GM12892 (cell line): ENCODE results near the gene CPB2.

Experiments used
- DNase-seq: peaks from one replicate; pipeline ENCODE4 v3.0.0; 2011; ENCODE audit not compliant: insufficient read length
- FAIRE-seq: peaks from 2 replicates; lab custom pipeline; 2011; peaks lifted over from hg19 to GRCh38; lab: Jason Lieb, UNC
- POLR2A ChIP-seq: IDR thresholded peaks from 2 replicates; pipeline ENCODE4 v1.6.1; 2011; ENCODE audit warnings: low read depth, low read length, control low read depth
- POLR2AphosphoS5 ChIP-seq: IDR thresholded peaks from 2 replicates; pipeline ENCODE4 v1.6.1; 2011; ENCODE audit warnings: low read depth, low read length, control low read depth
- TAF1 ChIP-seq: IDR thresholded peaks from 2 replicates; pipeline ENCODE4 v1.6.1; 2011; ENCODE audit warnings: low read depth, mild to moderate bottlenecking, control low read depth, low read length, borderline replicate concordance

Gene CPB2

DNA sequence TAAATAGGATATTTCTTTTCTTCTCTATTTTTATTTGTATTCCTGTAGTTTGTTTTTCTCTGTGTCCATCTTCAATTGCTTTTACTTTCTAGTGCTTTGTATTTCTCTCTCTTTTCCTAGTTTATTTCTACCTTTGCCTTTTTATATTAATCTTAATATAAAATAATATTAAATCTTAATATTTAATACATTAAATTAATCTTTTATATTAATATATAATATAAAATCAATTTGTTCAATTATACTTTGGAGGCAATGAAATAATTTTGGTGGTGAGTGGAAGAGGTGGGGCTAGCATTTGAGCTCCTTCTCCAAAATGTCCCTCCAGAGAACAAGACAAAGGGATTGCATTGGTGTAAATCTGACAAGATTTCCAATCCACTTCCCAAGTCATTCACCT, 6.3 kb upstream of the CPB2 start:
- DNase-seq, result no peak
- FAIRE-seq, result no peak
- TF ChIP-seq TAF1 (no peak), POLR2AphosphoS5 (no peak), POLR2A (no peak)

- no peak for DNase-seq
Measured at GRCh38 chr13:46109451-46109850, 4.6 kb upstream of the CPB2 start.

GRCh38 chr13:46106839-46107371, 2.1 kb upstream of the CPB2 start:
- no peak for DNase-seq
- TF ChIP-seq POLR2AphosphoS5, result no peak
- TF ChIP-seq POLR2A, result no peak
- no peak for TF ChIP-seq TAF1
- FAIRE-seq, result no peak

More at GRCh38 chr13:46109451-46109850, 4.6 kb upstream of the CPB2 start:
- FAIRE-seq, result no peak
- TF ChIP-seq POLR2A (no peak), TAF1 (no peak), POLR2AphosphoS5 (no peak)

DNA sequence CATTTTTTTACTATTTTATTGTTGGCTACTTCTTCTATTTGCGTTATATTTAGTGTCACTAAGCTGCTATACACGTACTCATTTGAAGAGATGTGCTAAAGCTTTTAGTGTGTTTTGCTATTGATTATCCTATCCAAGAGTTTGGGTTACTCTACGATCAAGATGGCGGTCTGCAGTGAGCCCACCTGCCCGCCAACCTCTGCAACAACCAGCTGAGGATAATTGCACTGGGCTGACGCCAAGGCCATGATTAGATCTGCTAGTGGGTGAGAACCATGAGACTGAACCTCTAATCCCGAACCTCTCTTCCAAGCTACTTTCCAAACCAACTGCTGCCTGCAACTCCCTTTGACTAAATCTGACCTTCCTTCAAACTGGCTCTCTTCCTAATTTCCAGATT, 1.8 kb downstream of the CPB2 start:
- DNase-seq (no peak), FAIRE-seq (no peak)
- no peak for TF ChIP-seq POLR2AphosphoS5
- TF ChIP-seq POLR2A, result no peak
- TF ChIP-seq TAF1, result no peak

DNA sequence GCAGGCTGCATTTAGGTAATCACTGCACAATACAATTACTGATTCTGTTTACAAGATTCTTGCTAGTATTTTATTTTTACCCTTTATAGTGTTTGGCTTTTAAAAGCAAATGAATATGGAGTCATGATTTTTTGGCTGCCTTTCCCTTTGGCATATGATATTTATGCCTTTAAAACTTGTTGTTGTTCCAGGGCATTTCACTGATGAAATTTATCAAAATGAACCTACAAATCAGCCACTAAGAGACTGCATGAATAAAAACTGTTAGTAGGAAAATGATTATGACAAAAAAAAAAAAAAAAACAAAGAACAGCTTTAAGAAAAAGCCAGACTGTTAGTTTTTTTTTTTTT, 2.6 kb downstream of the CPB2 start:
- TF ChIP-seq POLR2AphosphoS5 (no peak), TAF1 (no peak), POLR2A (no peak)
- DNase-seq (no peak), FAIRE-seq (no peak)

DNA sequence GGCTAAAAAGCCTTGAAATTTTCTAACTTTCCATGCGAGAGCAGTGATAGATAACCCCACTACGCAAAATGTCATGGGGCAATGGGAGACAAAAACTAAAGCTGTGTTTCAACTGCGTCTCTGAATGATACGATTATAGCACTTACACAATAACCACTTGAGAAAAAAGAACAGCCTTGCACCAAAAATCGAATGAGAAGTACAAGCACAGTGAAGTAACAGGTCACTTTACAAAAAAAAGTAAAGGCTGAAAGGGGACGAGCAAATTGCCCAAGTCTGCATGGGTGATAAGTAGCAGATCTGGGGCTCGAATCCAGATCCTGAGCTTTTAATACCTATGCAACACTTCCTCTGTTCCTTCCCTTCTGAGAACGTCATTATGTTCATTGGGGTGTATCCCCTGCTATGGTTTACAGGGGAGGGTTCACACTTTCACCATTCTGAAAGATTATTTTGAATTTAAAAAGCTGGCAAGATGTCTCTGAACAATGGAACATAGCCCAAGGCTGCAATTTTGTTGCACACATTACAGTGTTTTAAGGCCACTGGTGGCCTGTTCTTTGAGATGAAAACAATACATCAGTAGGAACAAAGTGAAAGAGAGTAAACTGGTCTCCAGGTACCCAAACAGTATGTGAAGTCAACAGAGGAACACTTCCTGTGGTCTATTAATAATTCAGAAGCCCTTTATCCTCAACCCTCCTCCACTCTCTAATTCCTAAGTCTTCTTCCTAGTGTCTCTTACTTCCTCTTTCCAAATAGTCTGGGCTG, 3.2 kb downstream of the CPB2 start:
- DNase-seq, result no peak
- peak; percentile 81 for FAIRE-seq
- TF ChIP-seq TAF1, result no peak
- no peak for TF ChIP-seq POLR2AphosphoS5
- TF ChIP-seq POLR2A, result no peak

- FAIRE-seq (peak; percentile 74), DNase-seq (no peak)
- no peak for TF ChIP-seq POLR2A
- no peak for TF ChIP-seq POLR2AphosphoS5
- TF ChIP-seq TAF1, result no peak
Measured at GRCh38 chr13:46101002-46101401, 3.8 kb downstream of the CPB2 start.

DNA sequence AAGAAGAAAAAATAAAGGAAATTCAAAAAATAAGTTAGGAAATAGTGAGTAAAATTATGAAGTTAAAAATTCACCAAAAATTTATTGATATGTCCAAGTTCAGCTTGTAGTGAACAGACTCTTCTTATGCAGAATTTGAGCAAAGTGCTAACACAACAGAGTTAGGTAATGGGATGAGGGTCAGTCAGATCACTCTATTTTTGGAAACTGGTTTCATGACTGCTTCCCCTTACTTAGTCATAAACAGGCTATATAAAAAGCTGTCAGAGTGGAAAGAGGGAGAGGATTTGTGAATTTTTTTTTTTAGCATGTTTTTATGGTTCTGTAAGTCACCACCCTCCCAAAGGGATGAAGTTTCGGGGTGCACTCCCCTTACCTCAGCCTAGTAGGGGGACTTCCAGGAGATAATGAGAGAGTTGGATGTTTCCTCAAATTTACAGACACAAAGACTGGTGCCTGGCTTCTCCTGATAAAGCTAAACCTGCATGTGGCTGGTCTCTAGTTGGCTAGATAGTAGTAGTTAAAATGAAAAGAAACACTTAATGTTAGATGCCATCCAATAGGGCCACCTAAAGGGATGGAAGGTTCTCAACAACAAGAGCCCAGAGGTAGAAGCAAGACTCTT, 4.5 kb downstream of the CPB2 start:
- no peak for DNase-seq
- peak; percentile 82 for FAIRE-seq
- TF ChIP-seq POLR2AphosphoS5, result no peak
- no peak for TF ChIP-seq POLR2A
- TF ChIP-seq TAF1, result no peak

DNA sequence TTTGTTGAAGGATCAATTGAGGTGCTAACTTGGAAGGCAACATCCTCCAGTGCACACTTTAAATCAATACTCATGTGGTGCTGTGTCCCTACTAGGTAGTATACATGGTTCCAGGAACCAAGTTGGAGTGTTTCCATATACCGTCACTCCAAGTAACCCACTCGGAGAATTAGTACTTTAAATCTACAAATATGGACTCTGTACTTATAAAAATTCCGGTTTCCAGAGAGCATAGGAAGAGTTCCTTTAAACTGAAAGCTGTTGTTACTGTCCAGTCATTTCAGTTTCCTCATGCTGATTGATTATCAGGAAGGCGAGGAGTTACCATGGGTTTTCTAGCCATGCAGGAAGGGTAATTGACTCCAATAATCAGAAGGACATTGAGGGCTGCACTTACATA, 7.2 kb downstream of the CPB2 start:
- FAIRE-seq (no peak), DNase-seq (no peak)
- TF ChIP-seq TAF1 (no peak), POLR2AphosphoS5 (no peak), POLR2A (no peak)

- TF ChIP-seq POLR2AphosphoS5, result no peak
- TF ChIP-seq TAF1, result no peak
- TF ChIP-seq POLR2A, result no peak
- DNase-seq (no peak), FAIRE-seq (no peak)
Measured at GRCh38 chr13:46097015-46097414, 7.8 kb downstream of the CPB2 start.

DNA sequence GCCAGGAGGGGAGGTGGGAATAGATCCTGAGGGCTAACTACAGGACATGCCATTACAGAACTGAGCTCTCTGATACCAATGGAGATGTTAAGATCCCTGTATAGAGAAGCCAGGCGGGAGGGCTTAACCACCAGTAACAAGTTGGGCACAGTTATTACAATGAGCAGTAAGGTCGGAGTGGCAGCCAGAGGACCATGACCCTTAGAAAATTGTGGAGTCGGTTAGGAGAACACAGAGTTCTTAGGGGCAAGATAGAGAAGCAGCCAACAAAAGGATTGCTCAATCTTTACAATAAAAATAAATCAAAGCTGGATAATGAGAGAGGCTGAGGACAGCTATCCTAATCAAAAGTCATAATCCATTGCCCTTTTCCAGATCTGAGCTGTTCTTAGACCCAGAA, 10.4 kb downstream of the CPB2 start:
- TF ChIP-seq TAF1 (no peak), POLR2A (no peak)
- FAIRE-seq, result no peak
- no peak for DNase-seq
